SK-N-SH treated with all-trans-retinoic acid at 6 μM for 48 hours (cell line): ENCODE results near the gene MMP2.

Source experiments
- ATAC-seq: fragments of 200-7000 bp; cut with Tn5 transposase; 3 replicates; pipeline ENCODE4 v1.9.1; 2020; ENCODE audit warnings: mild to moderate bottlenecking, moderate library complexity
- BACH2 ChIP-seq: fragments of 250-450 bp; sonication (Bioruptor Pico); IDR thresholded peaks from 2 replicates; pipeline ENCODE4 v1.9.0; 2021; ENCODE audit warnings: mild to moderate bottlenecking, borderline replicate concordance
- CSDC2 ChIP-seq: fragments of 250-450 bp; sonication (Bioruptor Pico); IDR thresholded peaks from 2 replicates; pipeline ENCODE4 v1.5.0; 2020; ENCODE audit warnings: mild to moderate bottlenecking, moderate library complexity
- ESRRG ChIP-seq: fragments of 250-450 bp; sonication (Bioruptor Pico); IDR thresholded peaks from 2 replicates; pipeline ENCODE4 v1.6.1; 2021; ENCODE audit warnings: mild to moderate bottlenecking
- GLIS3 ChIP-seq: fragments of 250-450 bp; sonication (Bioruptor Pico); IDR thresholded peaks from 2 replicates; pipeline ENCODE4 v1.5.0; 2020; ENCODE audit warnings: mild to moderate bottlenecking, moderate library complexity
- ISL1 ChIP-seq: fragments of 250-450 bp; sonication (Bioruptor Pico); IDR thresholded peaks from 2 replicates; pipeline ENCODE4 v2.1.2; 2022; ENCODE audit warnings: mild to moderate bottlenecking, moderate library complexity
- OSR1 ChIP-seq: fragments of 250-450 bp; sonication (Bioruptor Pico); IDR thresholded peaks from 2 replicates; pipeline ENCODE4 v1.8.0; 2022; ENCODE audit warnings: moderate library complexity, mild to moderate bottlenecking, inconsistent platforms
- PPARA ChIP-seq: fragments of 250-450 bp; sonication (Bioruptor Pico); IDR thresholded peaks from 2 replicates; pipeline ENCODE4 v1.5.0; 2020; ENCODE audit warnings: mild to moderate bottlenecking, borderline replicate concordance
- RARB ChIP-seq: fragments of 250-450 bp; sonication (Bioruptor Pico); IDR thresholded peaks from 2 replicates; pipeline ENCODE4 v1.8.0; 2021; ENCODE audit warnings: mild to moderate bottlenecking, moderate library complexity
- SNAI2 ChIP-seq: fragments of 250-450 bp; sonication (Bioruptor Pico); IDR thresholded peaks from 2 replicates; pipeline ENCODE4 v1.5.0; 2020; ENCODE audit warnings: mild to moderate bottlenecking, moderate library complexity
- TCF4 ChIP-seq: fragments of 250-450 bp; sonication (Bioruptor Pico); IDR thresholded peaks from 2 replicates; pipeline ENCODE4 v1.8.0; 2021; ENCODE audit warnings: mild to moderate bottlenecking, moderate library complexity, borderline replicate concordance
- TOX ChIP-seq: fragments of 250-450 bp; sonication (Bioruptor Pico); IDR thresholded peaks from 2 replicates; pipeline ENCODE4 v1.8.0; 2021; ENCODE audit warnings: mild to moderate bottlenecking, moderate library complexity, borderline replicate concordance
- TSHZ2 ChIP-seq: fragments of 250-450 bp; sonication (Bioruptor Pico); IDR thresholded peaks from 2 replicates; pipeline ENCODE4 v1.5.0; 2020; ENCODE audit warnings: mild to moderate bottlenecking, moderate library complexity
- ZC3H10 ChIP-seq: fragments of 250-450 bp; sonication (Bioruptor Pico); IDR thresholded peaks from 2 replicates; pipeline ENCODE4 v1.5.1; 2021; ENCODE audit warnings: mild to moderate bottlenecking, moderate library complexity
- ZFP3 ChIP-seq: fragments of 250-450 bp; sonication (Bioruptor Pico); IDR thresholded peaks from 2 replicates; pipeline ENCODE4 v1.5.0; 2020; ENCODE audit warnings: mild to moderate bottlenecking, moderate library complexity
- ZFP30 ChIP-seq: fragments of 450-650 bp; formaldehyde crosslinking; IDR thresholded peaks from 2 replicates; pipeline ENCODE4 v1.5.0; 2022; ENCODE audit warnings: mild to moderate bottlenecking, moderate library complexity
- ZNF565 ChIP-seq: fragments of 450-650 bp; formaldehyde crosslinking; conservative IDR thresholded peaks from 2 replicates; pipeline ENCODE4 v1.5.0; 2020; ENCODE audit warnings: low read depth, mild to moderate bottlenecking, moderate library complexity
- ZNF70 ChIP-seq: fragments of 450-650 bp; formaldehyde crosslinking; IDR thresholded peaks from 2 replicates; pipeline ENCODE4 v1.5.0; 2020; ENCODE audit warnings: mild to moderate bottlenecking, moderate library complexity
- ZNF8 ChIP-seq: fragments of 450-650 bp; formaldehyde crosslinking; IDR thresholded peaks from 2 replicates; pipeline ENCODE4 v1.5.0; 2020; ENCODE audit warnings: mild to moderate bottlenecking, moderate library complexity
- TF ChIP-seq, protein P1 (sequence below): fragments of 250-450 bp; sonication (Bioruptor Pico); IDR thresholded peaks from 2 replicates; pipeline ENCODE4 v1.8.0; 2020; ENCODE audit warnings: mild to moderate bottlenecking, moderate library complexity, borderline replicate concordance
- TF ChIP-seq, protein P2 (sequence below): fragments of 250-450 bp; sonication (Bioruptor Pico); IDR thresholded peaks from 2 replicates; pipeline ENCODE4 v1.5.1; 2021; ENCODE audit warnings: mild to moderate bottlenecking, moderate library complexity
- TF ChIP-seq, protein P3 (sequence below): fragments of 250-450 bp; sonication (Bioruptor Pico); IDR thresholded peaks from 2 replicates; pipeline ENCODE4 v1.8.0; 2021; ENCODE audit warnings: low read depth, mild to moderate bottlenecking, moderate library complexity, borderline replicate concordance

Gene MMP2

GRCh38 chr16:55534756-55535155, 55.8 kb downstream of the MMP2 start:
- ATAC-seq: no peak
- TF ChIP-seq, protein P1, sequence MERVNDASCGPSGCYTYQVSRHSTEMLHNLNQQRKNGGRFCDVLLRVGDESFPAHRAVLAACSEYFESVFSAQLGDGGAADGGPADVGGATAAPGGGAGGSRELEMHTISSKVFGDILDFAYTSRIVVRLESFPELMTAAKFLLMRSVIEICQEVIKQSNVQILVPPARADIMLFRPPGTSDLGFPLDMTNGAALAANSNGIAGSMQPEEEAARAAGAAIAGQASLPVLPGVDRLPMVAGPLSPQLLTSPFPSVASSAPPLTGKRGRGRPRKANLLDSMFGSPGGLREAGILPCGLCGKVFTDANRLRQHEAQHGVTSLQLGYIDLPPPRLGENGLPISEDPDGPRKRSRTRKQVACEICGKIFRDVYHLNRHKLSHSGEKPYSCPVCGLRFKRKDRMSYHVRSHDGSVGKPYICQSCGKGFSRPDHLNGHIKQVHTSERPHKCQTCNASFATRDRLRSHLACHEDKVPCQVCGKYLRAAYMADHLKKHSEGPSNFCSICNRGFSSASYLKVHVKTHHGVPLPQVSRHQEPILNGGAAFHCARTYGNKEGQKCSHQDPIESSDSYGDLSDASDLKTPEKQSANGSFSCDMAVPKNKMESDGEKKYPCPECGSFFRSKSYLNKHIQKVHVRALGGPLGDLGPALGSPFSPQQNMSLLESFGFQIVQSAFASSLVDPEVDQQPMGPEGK: no peak
- TF ChIP-seq ESRRG (CRISPR knock-in tag): no peak
- TF ChIP-seq ZFP30: no peak
- no peak for TF ChIP-seq ZNF70
- TF ChIP-seq RARB: no peak
- TF ChIP-seq ZNF565: no peak
- no peak for TF ChIP-seq SNAI2 (CRISPR knock-in tag)
- no peak for TF ChIP-seq OSR1 (CRISPR knock-in tag)
- no peak for TF ChIP-seq ZFP3 (CRISPR knock-in tag)
- TF ChIP-seq TOX (CRISPR knock-in tag): no peak
- TF ChIP-seq CSDC2 (CRISPR knock-in tag): no peak
- no peak for TF ChIP-seq PPARA (CRISPR knock-in tag)
- TF ChIP-seq ZNF8 (CRISPR knock-in tag): no peak
- TF ChIP-seq, protein P2, sequence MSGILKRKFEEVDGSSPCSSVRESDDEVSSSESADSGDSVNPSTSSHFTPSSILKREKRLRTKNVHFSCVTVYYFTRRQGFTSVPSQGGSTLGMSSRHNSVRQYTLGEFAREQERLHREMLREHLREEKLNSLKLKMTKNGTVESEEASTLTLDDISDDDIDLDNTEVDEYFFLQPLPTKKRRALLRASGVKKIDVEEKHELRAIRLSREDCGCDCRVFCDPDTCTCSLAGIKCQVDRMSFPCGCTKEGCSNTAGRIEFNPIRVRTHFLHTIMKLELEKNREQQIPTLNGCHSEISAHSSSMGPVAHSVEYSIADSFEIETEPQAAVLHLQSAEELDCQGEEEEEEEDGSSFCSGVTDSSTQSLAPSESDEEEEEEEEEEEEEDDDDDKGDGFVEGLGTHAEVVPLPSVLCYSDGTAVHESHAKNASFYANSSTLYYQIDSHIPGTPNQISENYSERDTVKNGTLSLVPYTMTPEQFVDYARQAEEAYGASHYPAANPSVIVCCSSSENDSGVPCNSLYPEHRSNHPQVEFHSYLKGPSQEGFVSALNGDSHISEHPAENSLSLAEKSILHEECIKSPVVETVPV: no peak
- no peak for TF ChIP-seq ZC3H10
- TF ChIP-seq TCF4 (CRISPR knock-in tag): no peak
- TF ChIP-seq, protein P3, sequence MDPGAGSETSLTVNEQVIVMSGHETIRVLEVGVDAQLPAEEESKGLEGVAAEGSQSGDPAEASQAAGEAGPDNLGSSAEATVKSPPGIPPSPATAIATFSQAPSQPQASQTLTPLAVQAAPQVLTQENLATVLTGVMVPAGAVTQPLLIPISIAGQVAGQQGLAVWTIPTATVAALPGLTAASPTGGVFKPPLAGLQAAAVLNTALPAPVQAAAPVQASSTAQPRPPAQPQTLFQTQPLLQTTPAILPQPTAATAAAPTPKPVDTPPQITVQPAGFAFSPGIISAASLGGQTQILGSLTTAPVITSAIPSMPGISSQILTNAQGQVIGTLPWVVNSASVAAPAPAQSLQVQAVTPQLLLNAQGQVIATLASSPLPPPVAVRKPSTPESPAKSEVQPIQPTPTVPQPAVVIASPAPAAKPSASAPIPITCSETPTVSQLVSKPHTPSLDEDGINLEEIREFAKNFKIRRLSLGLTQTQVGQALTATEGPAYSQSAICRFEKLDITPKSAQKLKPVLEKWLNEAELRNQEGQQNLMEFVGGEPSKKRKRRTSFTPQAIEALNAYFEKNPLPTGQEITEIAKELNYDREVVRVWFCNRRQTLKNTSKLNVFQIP: no peak
- TF ChIP-seq, all 23 proteins: peak for 0

GRCh38 chr16:55539049-55539448, 60.1 kb downstream of the MMP2 start:
- no peak for ATAC-seq
- TF ChIP-seq PPARA (CRISPR knock-in tag) (no peak), CSDC2 (CRISPR knock-in tag) (no peak), ISL1 (CRISPR knock-in tag) (no peak), BACH2 (CRISPR knock-in tag) (no peak), GLIS3 (CRISPR knock-in tag) (no peak), ZNF70 (no peak), ZC3H10 (no peak), ZNF8 (CRISPR knock-in tag) (no peak), ZFP3 (CRISPR knock-in tag) (no peak)
- TF ChIP-seq, protein P1: no peak

DNA sequence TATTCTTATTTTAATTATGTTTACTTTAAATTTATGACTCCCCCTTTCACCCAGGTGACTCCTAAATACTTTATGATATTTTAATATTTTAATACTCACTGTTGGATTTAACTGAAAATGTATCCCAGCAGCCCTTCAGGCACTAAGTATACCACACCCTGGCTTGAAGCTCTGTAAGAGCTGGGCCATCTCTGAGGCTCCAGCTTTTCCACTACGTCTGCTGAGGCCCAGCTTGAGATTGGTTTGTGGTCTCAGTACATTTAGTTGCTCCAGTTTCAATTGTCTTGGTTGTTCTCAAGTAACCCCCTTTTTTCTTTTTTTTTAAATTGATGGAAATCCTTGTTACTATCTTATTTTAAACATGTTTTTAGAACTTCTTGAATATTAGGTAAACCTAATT, 60.5 kb downstream of the MMP2 start:
- TF ChIP-seq ZFP30 (no peak), ZNF70 (no peak), ISL1 (CRISPR knock-in tag) (no peak), ZNF8 (CRISPR knock-in tag) (no peak), TSHZ2 (CRISPR knock-in tag) (no peak)
- TF ChIP-seq, protein P3: no peak
- no peak for ATAC-seq
